B cell (primary cell): ENCODE data around the gene TALDO1. TPM values are rescaled to one million over a fixed set of nuclear protein-coding genes. Genes with fewer than 3 reads are reported as not detected.

Experiments
- ATAC-seq: fragments of 200-7000 bp; cut with Tn5 transposase; one replicate; pipeline ENCODE4 v1.10.0; 2021; ENCODE audit warnings: low read depth, mild to moderate bottlenecking, moderate number of reproducible peaks, moderate library complexity
- CTCF ChIA-PET: fragments of 350-600 bp; sonication (Branson Sonifier 250); formaldehyde crosslinking; loops from one replicate; lab custom pipeline; 2021; ENCODE audit warnings: antibody characterized with exemption, inconsistent platforms; lab: Charles Lee
- POLR2A ChIA-PET: fragments of 350-600 bp; sonication (Branson Sonifier 250); formaldehyde crosslinking; loops from one replicate; lab custom pipeline; 2021; ENCODE audit warnings: antibody characterized with exemption; lab: Charles Lee
- DNase-seq: peaks from one replicate; pipeline ENCODE4 v3.0.0; 2013
- H2AFZ ChIP-seq: 2 replicates; pipeline ENCODE4 v1.6.1; 2012; ENCODE audit warnings: mild to moderate bottlenecking, low read depth, low read length; ENCODE audit not compliant: insufficient read depth, poor library complexity, severe bottlenecking
- H3K27ac ChIP-seq, 2 donors: 1 replicate in 1 of 2; 2 replicates in 1 of 2; pipeline ENCODE4 v1.5.1; 2012 to 2013; ENCODE audit warnings: low read length in 2 of 2, mild to moderate bottlenecking in 2 of 2, moderate library complexity in 1 of 2
- H3K27me3 ChIP-seq, 4 experiments: fragments of 200-600 bp in 1 of 4; sonication (generic) in 1 of 4; replicated peaks in 1 of 4; 1 replicate in 2 of 4; 2 replicates in 2 of 4; pipeline versions ENCODE4 v1.6.1 to v1.7.0; 2013 to 2016; ENCODE audit warnings: low read length in 3 of 4, mild to moderate bottlenecking in 2 of 4, mixed read lengths in 1 of 4, moderate library complexity in 1 of 4; ENCODE audit not compliant: insufficient read depth in 4 of 4, control insufficient read depth in 3 of 4; ENCODE audit errors: control extremely low read depth in 1 of 4
- H3K36me3 ChIP-seq, 2 experiments: replicated peaks in 1 of 2; 1 replicate in 1 of 2; 2 replicates in 1 of 2; pipeline versions ENCODE4 v1.6.1 to v1.7.1; 2013; ENCODE audit warnings: low read length in 1 of 2; ENCODE audit not compliant: insufficient read depth in 2 of 2, control insufficient read depth in 1 of 2; ENCODE audit errors: control extremely low read depth in 1 of 2, extremely low read depth in 1 of 2
- H3K4me1 ChIP-seq, 2 donors: fragments of 200-600 bp in 1 of 2; sonication (generic) in 1 of 2; 1 replicate in 1 of 2; 2 replicates in 1 of 2; pipeline versions ENCODE4 v1.5.1 to v1.6.1; 2013 to 2017; ENCODE audit warnings: low read length in 2 of 2; ENCODE audit not compliant: control insufficient read depth in 2 of 2, insufficient read depth in 2 of 2
- H3K4me2 ChIP-seq: replicated peaks from 2 replicates; pipeline ENCODE3; 2012; ENCODE audit warnings: mild to moderate bottlenecking, low read depth, low read length; ENCODE audit not compliant: poor library complexity, severe bottlenecking
- H3K4me3 ChIP-seq, 5 experiments: fragments of 200-600 bp in 1 of 5; sonication (generic) in 1 of 5; 1 replicate in 3 of 5; 2 replicates in 2 of 5; pipeline versions ENCODE4 v1.5.1 to v1.7.0; 2011 to 2016; ENCODE audit warnings: low read length in 4 of 5, mild to moderate bottlenecking in 4 of 5, low read depth in 2 of 5, control low read depth in 1 of 5, moderate library complexity in 1 of 5; ENCODE audit not compliant: insufficient read depth in 1 of 5; ENCODE audit errors: control extremely low read depth in 1 of 5, extremely low read depth in 1 of 5
- H3K79me2 ChIP-seq: fragments of 200-600 bp; sonication (generic); one replicate; pipeline ENCODE4 v1.6.0; 2016; ENCODE audit warnings: low read length; ENCODE audit not compliant: control insufficient read depth, insufficient read depth
- H3K9ac ChIP-seq: fragments of 200-600 bp; sonication (generic); 2 replicates; pipeline ENCODE4 v1.6.1; 2017; ENCODE audit warnings: mild to moderate bottlenecking, low read length, moderate library complexity
- H3K9me3 ChIP-seq, 3 donors: one replicate each; pipeline versions ENCODE4 v1.6.1 to v1.7.1; 2013; ENCODE audit warnings: low read length in 2 of 3; ENCODE audit not compliant: control insufficient read depth in 2 of 3, insufficient read depth in 1 of 3; ENCODE audit errors: control extremely low read depth in 1 of 3
- H4K20me1 ChIP-seq: 2 replicates; pipeline ENCODE4 v1.6.0; 2012; ENCODE audit warnings: mild to moderate bottlenecking, low read length; ENCODE audit not compliant: insufficient read depth, control insufficient read depth, poor library complexity, severe bottlenecking
- H3K27ac Mint-ChIP-seq: one replicate; pipeline ENCODE4 v1.8.0; 2021; ENCODE audit warnings: mixed read lengths
- H3K27me3 Mint-ChIP-seq: one replicate; pipeline ENCODE4 v1.8.0; 2021; ENCODE audit warnings: mixed read lengths
- H3K4me1 Mint-ChIP-seq: one replicate; pipeline ENCODE4 v1.8.0; 2021; ENCODE audit warnings: mixed read lengths
- H3K4me3 Mint-ChIP-seq: one replicate; pipeline ENCODE4 v1.8.0; 2021; ENCODE audit warnings: mixed read lengths
- H3K9me3 Mint-ChIP-seq: one replicate; pipeline ENCODE4 v1.8.0; 2022; ENCODE audit warnings: mixed read lengths; ENCODE audit not compliant: insufficient read depth
- EZH2 ChIP-seq: IDR thresholded peaks from 2 replicates; pipeline ENCODE4 v1.6.1; 2012; ENCODE audit warnings: borderline replicate concordance, low read depth, mild to moderate bottlenecking, moderate library complexity, low read length; ENCODE audit not compliant: insufficient read depth, poor library complexity, severe bottlenecking
- WGBS: methylation state at CpG from one replicate; pipeline ENCODE4 v1.1.5; 2013; ENCODE audit warnings: missing lambda C conversion rate; ENCODE audit not compliant: insufficient coverage; 5-methylcytosine and 5-hydroxymethylcytosine counted together
- intact Hi-C: fragments of 100-400 bp; cut with micrococcal nuclease; formaldehyde crosslinking; loops from one replicate; pipeline ENCODE4 v1.10.0; 2022
- polyA plus RNA-seq: library from polyadenylated mRNA; depleted of rRNA; stranded (reverse); fragments of >200 nt; gene quantifications from 2 replicates; pipeline ENCODE4 v1.2.3, GENCODE V29; 2012
- total RNA-seq, 2 donors: library from RNA; stranded (reverse); fragments of 120-200 nt in 1 of 2; gene quantifications; 1 replicate in 1 of 2; 2 replicates in 1 of 2; pipeline versions ENCODE4 v1.2.3 to v1.2.4, GENCODE V29; 2013 to 2022
- TF ChIP-seq, protein P1 (sequence below): fragments of 200-600 bp; IDR thresholded peaks from one replicate; pipeline ENCODE4 v1.8.0; 2022; ENCODE audit warnings: antibody characterized with exemption, mild to moderate bottlenecking

TALDO1 gene
- total and polyA plus RNA-seq, 2 donors (not counting 1 experiment from before 2014, with no cell fraction given): 82.4 to 116 TPM

DNA sequence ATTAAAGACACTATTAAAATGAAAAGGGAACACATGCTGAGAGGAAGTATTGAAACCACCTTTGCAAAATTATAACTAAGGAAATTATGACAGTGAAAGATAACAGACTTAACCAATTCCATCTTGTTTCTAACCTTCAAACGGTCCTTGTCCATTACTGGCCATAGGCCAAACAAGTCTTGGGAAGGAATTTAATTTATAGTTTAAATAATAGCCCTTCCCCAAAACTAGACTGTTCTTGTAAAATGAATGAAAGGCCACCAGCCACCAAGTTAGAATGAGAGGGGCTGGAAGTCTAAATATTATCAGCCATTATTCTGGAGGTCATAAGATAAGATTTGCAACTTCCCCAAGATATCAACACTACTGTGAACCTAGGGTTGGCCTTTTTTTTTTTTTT, 1.8 kb upstream of the TALDO1 start:
- H3K27ac Mint-ChIP-seq: no peak overlapping the region
- peaks cover 28% of the 10 kb centered on the region for H3K79me2 ChIP-seq
- no peak for DNase-seq
- H4K20me1 ChIP-seq: peaks cover 31% of the 10 kb centered on the region
- no peak overlapping the region for H2AFZ ChIP-seq
- H3K4me3 ChIP-seq: no peak overlapping the region
- H3K27me3 ChIP-seq: no peaks in the 10 kb centered on the region
- no peaks in the 10 kb centered on the region for H3K9me3 Mint-ChIP-seq
- no peaks in the 10 kb centered on the region for H3K36me3 ChIP-seq
- H3K27ac ChIP-seq: no peak overlapping the region
- ChIA-PET CTCF (interaction anchor here (2.0 kb wide), 1 partner anchor 18 kb away, joined by 5 read pairs; no protein-coding TSS in a partner anchor), POLR2A (no interaction called here)
- H3K9me3 ChIP-seq: no peaks in the 10 kb centered on the region
- no peak overlapping the region for H3K4me2 ChIP-seq
- no peak overlapping the region for H3K4me3 Mint-ChIP-seq
- no peak for TF ChIP-seq EZH2
- TF ChIP-seq, protein P1, sequence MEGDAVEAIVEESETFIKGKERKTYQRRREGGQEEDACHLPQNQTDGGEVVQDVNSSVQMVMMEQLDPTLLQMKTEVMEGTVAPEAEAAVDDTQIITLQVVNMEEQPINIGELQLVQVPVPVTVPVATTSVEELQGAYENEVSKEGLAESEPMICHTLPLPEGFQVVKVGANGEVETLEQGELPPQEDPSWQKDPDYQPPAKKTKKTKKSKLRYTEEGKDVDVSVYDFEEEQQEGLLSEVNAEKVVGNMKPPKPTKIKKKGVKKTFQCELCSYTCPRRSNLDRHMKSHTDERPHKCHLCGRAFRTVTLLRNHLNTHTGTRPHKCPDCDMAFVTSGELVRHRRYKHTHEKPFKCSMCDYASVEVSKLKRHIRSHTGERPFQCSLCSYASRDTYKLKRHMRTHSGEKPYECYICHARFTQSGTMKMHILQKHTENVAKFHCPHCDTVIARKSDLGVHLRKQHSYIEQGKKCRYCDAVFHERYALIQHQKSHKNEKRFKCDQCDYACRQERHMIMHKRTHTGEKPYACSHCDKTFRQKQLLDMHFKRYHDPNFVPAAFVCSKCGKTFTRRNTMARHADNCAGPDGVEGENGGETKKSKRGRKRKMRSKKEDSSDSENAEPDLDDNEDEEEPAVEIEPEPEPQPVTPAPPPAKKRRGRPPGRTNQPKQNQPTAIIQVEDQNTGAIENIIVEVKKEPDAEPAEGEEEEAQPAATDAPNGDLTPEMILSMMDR: no peak
- H3K4me1 ChIP-seq: peaks cover 17 to 27% of the 10 kb centered on the region in 2 donors
- peaks cover 16% of the 10 kb centered on the region for H3K4me1 Mint-ChIP-seq
- intact Hi-C loops: loop anchor here (5.0 kb wide), 1 partner anchor 183 kb away; the partner anchor contains the start of genes LMNTD2 and RASSF7
- no peaks in the 10 kb centered on the region for H3K27me3 Mint-ChIP-seq
- no peak overlapping the region for H3K9ac ChIP-seq
- no CpG with 5 or more reads among the region's 1 CpG for WGBS
- no peak for ATAC-seq
